ES-I3 (cell line): ENCODE data around the gene ADAM10.

Source experiments
- H3K36me3 ChIP-seq: 2 replicates; pipeline ENCODE4 v1.6.1; 2013; ENCODE audit warnings: mild to moderate bottlenecking, low read length, control low read depth, moderate library complexity; ENCODE audit not compliant: insufficient read depth
- H3K4me1 ChIP-seq: 2 replicates; pipeline ENCODE4 v1.6.1; 2013; ENCODE audit warnings: mild to moderate bottlenecking, control low read depth, low read length; ENCODE audit not compliant: insufficient read depth
- H3K9ac ChIP-seq: 2 replicates; pipeline ENCODE4 v1.6.1; 2013; ENCODE audit warnings: low read depth, mild to moderate bottlenecking, low read length, moderate library complexity
- H3K9me3 ChIP-seq: 2 replicates; pipeline ENCODE4 v1.6.1; 2013; ENCODE audit warnings: mild to moderate bottlenecking, low read length, moderate library complexity; ENCODE audit not compliant: control insufficient read depth, insufficient read depth

Gene ADAM10

GRCh38 chr15:58589047-58589446 lies 160.5 kb downstream of the ADAM10 start:
- Histone ChIP-seq H3K36me3 (no peaks in the 10 kb centered on the region), H3K9ac (no peak overlapping the region), H3K9me3 (no peaks in the 10 kb centered on the region), H3K4me1 (no peaks in the 10 kb centered on the region)

- no peak overlapping the region for H3K9ac ChIP-seq
- no peaks in the 10 kb centered on the region for H3K9me3 ChIP-seq
- H3K4me1 ChIP-seq: no peaks in the 10 kb centered on the region
- no peaks in the 10 kb centered on the region for H3K36me3 ChIP-seq
These were observed 161.4 kb downstream of the ADAM10 start for GRCh38 chr15:58588096-58588495.

DNA sequence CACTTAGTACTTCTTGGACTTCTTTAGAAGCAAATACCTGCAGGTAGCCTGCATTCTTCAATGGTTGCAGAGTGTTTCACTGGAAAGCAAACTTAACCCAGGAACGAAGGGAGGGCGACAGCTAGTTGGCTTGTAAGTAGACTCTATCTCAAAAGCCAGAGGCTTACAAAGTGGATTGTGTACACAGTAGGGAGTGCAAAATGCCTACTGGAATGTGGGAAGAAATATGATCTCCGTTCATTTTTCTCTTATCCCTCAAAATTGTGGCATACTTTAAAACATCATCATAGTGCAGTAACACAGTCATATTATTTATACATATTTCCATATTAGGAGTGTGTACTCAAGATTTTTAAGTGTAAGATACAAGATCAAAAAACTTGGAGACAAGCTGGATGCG lies 162.0 kb downstream of the ADAM10 start:
- Histone ChIP-seq H3K9me3 (no peaks in the 10 kb centered on the region), H3K36me3 (no peaks in the 10 kb centered on the region), H3K9ac (no peak overlapping the region), H3K4me1 (no peaks in the 10 kb centered on the region)

- H3K9ac ChIP-seq: no peak overlapping the region
- no peaks in the 10 kb centered on the region for H3K4me1 ChIP-seq
- H3K36me3 ChIP-seq: no peaks in the 10 kb centered on the region
- no peaks in the 10 kb centered on the region for H3K9me3 ChIP-seq
These were observed 163.6 kb downstream of the ADAM10 start for GRCh38 chr15:58585693-58586443.

- Histone ChIP-seq H3K36me3 (no peaks in the 10 kb centered on the region), H3K4me1 (no peaks in the 10 kb centered on the region), H3K9me3 (no peaks in the 10 kb centered on the region), H3K9ac (no peak overlapping the region)
These were observed 164.6 kb downstream of the ADAM10 start for GRCh38 chr15:58584789-58585461.

DNA sequence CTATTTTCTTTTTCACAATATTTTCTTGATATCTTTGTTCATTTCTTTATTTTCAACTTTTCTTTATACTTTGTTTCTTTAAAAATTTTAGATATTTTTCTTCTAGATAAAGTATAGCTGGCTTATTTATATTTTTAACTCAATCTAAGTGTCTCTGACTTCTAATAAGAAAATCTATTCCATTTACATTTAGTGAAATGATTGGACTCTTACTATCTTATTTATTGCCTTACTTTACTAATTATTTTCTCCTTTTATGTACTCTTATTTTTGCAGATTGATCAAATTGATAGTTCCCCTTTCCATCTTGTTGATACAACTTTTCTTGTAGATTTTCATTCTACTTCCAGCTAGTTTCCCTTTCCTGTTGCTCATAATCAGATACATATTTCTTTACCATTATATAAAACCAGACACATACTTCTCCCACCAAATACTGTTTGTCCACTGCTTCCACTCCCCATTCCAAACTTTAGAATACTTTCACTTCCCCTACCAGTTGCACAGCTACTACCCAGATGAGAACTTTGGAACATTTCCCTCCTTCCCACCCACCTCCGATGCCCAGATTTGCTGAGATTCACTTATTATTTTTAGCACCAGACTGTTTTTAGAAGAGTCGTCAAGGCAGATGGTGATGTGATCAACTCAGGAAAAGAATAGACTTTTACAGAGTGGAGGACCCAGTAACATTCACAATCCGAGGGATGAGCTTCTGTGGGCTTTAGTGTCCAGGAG lies 166.2 kb downstream of the ADAM10 start:
- H3K36me3 ChIP-seq: no peaks in the 10 kb centered on the region
- no peaks in the 10 kb centered on the region for H3K9me3 ChIP-seq
- no peak overlapping the region for H3K9ac ChIP-seq
- no peaks in the 10 kb centered on the region for H3K4me1 ChIP-seq

- Histone ChIP-seq H3K4me1 (no peaks in the 10 kb centered on the region), H3K9ac (no peak overlapping the region), H3K9me3 (no peaks in the 10 kb centered on the region), H3K36me3 (no peaks in the 10 kb centered on the region)
These were observed 167.3 kb downstream of the ADAM10 start for GRCh38 chr15:58582160-58582559.

- Histone ChIP-seq H3K9ac (no peak overlapping the region), H3K4me1 (no peaks in the 10 kb centered on the region), H3K9me3 (no peaks in the 10 kb centered on the region), H3K36me3 (no peaks in the 10 kb centered on the region)
These were observed 172.8 kb downstream of the ADAM10 start for GRCh38 chr15:58576657-58577056.

DNA sequence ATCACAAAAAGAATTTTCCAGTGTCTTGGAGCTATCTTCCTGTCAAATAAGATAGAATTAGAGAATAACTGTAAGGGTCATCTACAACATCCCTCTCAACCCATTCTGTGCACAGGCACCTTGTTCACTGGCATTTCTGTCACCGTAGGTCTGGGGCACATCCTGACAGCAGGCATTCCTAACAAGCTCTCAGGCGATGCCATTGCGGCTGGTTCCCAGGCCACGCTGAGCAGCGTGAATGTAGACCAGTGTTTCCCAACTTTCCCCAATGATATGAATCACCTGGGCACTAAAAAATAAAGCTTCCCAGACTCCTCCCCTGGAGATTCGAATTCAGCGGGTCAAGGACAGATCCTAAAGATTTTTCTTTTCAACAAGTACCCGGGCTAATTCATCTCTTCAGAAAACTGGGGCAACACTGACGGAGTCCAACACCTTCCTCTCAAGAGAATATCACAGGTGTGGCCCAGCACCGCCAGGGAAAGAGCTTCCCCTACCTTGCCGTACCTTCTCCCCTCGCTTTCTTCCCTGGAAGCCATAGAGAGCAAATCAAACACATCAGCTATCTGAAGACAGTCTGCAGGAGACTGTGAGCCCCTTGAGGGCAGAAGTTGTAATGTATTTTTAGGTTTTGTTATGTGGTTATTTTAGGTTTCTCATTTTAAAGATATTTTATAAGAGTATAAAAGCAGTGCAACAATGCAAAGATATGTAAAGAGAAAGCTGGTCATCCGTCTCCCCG lies 174.3 kb downstream of the ADAM10 start:
- Histone ChIP-seq H3K9ac (no peak overlapping the region), H3K4me1 (no peaks in the 10 kb centered on the region), H3K9me3 (no peaks in the 10 kb centered on the region), H3K36me3 (no peaks in the 10 kb centered on the region)

DNA sequence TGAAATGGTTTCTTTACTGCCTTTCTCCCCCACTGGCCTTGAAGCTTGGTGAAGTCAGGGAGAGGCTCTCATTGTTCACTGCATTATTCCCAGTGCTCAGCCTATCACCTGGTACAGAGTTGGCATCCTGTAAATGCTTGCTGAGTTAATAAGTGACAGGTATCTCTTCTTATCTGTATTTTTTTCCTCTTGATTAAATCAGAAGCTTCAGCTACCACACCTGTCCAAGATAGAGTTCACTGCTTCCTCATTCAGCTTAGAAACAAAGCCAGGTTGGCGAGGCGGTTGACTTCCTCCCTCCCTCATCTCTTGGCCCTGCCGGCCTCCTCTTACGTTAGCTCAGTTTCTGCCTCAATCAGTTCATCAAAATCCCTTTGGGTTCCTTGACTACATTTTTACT lies 174.9 kb downstream of the ADAM10 start:
- H3K4me1 ChIP-seq: no peaks in the 10 kb centered on the region
- no peak overlapping the region for H3K9ac ChIP-seq
- H3K9me3 ChIP-seq: no peaks in the 10 kb centered on the region
- no peaks in the 10 kb centered on the region for H3K36me3 ChIP-seq

GRCh38 chr15:58573270-58573669 lies 176.2 kb downstream of the ADAM10 start:
- no peaks in the 10 kb centered on the region for H3K9me3 ChIP-seq
- H3K36me3 ChIP-seq: no peaks in the 10 kb centered on the region

GRCh38 chr15:58572521-58572920 lies 177.0 kb downstream of the ADAM10 start:
- Histone ChIP-seq H3K36me3 (no peaks in the 10 kb centered on the region), H3K9me3 (no peaks in the 10 kb centered on the region), H3K4me1 (no peaks in the 10 kb centered on the region), H3K9ac (no peak overlapping the region)

More at GRCh38 chr15:58573270-58573669, 176.2 kb downstream of the ADAM10 start:
- H3K4me1 ChIP-seq: no peaks in the 10 kb centered on the region
- no peak overlapping the region for H3K9ac ChIP-seq

- no peaks in the 10 kb centered on the region for H3K36me3 ChIP-seq
- H3K4me1 ChIP-seq: no peaks in the 10 kb centered on the region
- no peak overlapping the region for H3K9ac ChIP-seq
- no peaks in the 10 kb centered on the region for H3K9me3 ChIP-seq
These were observed 178.0 kb downstream of the ADAM10 start for GRCh38 chr15:58571491-58571890.

DNA sequence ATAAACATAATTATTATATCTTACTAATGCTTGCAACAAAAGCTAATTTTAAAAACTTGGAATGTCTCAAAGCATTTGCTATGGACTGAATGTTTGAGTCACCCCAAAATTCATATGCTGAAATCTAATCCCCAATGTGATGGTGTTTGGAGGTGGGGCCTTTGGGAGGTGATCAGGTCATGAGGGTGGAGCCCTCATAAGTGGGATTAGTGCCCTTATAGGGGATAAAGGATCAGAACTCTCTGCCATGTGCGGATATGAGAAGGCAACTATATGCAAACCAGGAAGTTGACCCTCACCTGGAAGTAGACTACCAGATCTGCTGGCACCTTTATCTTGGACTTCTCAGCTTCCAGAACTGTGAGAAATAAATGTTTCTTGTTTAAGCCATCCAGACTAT lies 180.1 kb downstream of the ADAM10 start:
- Histone ChIP-seq H3K36me3 (no peaks in the 10 kb centered on the region), H3K9me3 (no peaks in the 10 kb centered on the region), H3K9ac (no peak overlapping the region), H3K4me1 (no peaks in the 10 kb centered on the region)
